Frontal cortex (tissue), 4 donors: ENCODE data around the gene HIRA. TPM values are rescaled to one million over a fixed set of nuclear protein-coding genes. Genes with fewer than 3 reads are reported as not detected.

Source experiments
- DNase-seq, 2 donors: peaks; one replicate each; pipeline ENCODE4 v3.0.0; 2012; ENCODE audit warnings: low spot score in 2 of 2
- FAIRE-seq: peaks from 2 replicates; lab custom pipeline; 2012; peaks lifted over from hg19 to GRCh38; lab: Jason Lieb, UNC
- small RNA-seq: library from RNA; depleted of rRNA; stranded (forward); fragments of <200 nt; gene quantifications from one replicate; pipeline ENCODE3, GENCODE V24; 2014
- total RNA-seq: library from RNA; depleted of rRNA; stranded (reverse); fragments of >200 nt; gene quantifications from one replicate; pipeline ENCODE4 v1.2.3, GENCODE V29; 2014
- donor health status: control.
- donor health status: control.
- donor health status: control.

HIRA gene
- total RNA-seq, 1 donor from 2014 or later, result 21.6 TPM

DNA sequence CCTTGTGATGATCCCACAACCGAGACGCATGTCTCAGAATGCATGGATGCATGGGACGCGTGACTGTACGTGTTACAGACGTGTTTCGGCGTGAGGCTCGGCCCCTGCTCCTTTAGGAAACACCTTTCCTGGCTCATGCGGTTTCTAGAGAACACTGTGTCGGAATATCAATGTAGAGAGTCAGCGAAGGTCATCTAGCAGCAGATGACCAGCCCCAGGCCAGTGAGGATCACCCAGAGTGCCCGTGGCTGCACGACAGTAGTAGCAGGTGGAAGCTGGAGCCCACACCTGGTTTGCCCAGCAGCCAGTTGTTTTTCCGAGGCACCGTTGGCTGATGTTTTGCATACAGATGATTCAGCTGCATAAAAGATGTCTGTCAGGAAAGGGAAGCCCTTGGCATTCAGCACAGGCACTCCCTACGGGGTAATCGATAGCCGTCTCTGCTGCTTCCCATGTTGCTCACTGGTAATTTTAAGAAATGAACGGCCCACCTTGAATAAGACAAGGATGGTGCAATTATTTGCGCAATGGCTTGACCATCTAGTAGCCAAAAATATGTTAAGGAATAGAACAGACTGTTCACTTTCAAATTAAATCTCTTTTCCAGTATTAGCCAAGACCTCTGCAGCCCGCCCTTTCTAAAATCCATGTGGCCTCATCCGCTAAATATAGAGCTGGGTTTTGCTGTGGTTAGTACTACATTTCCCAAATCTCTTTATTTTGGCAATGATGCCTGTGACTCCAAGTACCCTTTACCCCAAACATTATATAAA, 138.9 kb downstream of the HIRA start:
- no peak for DNase-seq
- FAIRE-seq, result no peak

- FAIRE-seq (no peak), DNase-seq (peak; percentile 98)
Measured at GRCh38 chr22:19291580-19292457, 139.7 kb downstream of the HIRA start, which contains the start of gene CLTCL1. CLTCL1 (minus strand) TSS chr22:19291719; CDS start chr22:19291641, 78 bp downstream.

DNA sequence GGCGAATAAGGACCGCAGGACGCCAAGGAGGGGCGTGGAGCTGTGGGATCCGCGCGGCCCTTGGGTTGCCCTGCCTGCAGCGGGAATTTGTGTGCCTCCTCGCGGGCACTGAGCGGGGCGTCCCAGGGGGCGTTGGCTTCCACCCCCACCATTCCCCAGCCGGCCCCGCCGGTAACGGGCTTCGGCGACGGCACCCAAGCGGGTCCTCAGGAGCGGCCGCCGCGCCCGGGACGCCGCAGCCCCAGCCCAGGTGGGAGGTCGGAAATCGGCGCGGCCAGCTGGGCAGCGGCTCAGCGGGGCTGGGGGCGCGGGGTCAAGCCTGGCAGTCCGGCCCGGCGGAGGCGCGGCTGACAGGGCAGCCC, 140.3 kb downstream of the HIRA start:
- FAIRE-seq (no peak), DNase-seq (peak in 1 of 2 donors; percentile 33)

DNA sequence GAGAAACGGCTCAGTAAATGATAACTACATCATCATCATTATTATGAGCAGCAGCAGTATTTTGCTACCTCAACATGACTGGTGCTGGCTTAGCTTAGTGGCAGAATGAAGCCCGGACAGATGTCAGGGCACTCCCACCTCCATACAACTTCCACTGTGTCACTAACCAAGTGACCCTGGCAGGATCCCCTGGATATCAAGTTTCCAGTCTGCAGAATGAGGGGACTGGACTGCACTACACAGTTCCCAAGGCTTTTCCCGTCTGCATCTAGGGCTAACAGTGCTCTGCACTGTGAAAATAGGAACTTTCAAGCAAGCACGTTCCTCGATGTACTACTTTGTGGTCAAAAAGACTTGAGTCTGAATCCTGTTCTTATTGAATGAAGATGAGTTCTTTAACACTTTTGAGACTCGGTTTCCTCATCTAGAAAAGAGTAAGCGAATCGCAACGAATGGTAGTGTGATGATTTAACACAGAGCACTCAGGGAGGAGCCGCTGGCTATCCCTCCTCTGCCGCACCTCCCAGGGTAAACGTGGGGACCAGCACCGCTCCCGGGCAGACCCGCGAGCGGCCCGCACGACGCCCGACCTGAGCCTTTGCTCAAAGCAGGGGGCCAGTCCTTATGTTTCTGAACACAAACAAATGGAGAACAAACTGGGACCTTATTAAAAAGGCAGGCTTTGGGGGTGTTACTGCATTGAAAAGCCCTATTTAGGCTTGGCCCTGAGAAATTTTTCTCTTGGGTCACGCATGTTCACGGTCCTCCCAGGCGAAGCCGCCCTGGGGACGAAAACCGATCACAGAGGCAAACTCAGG, 140.9 kb downstream of the HIRA start:
- FAIRE-seq, result no peak
- DNase-seq, result no peak

DNA sequence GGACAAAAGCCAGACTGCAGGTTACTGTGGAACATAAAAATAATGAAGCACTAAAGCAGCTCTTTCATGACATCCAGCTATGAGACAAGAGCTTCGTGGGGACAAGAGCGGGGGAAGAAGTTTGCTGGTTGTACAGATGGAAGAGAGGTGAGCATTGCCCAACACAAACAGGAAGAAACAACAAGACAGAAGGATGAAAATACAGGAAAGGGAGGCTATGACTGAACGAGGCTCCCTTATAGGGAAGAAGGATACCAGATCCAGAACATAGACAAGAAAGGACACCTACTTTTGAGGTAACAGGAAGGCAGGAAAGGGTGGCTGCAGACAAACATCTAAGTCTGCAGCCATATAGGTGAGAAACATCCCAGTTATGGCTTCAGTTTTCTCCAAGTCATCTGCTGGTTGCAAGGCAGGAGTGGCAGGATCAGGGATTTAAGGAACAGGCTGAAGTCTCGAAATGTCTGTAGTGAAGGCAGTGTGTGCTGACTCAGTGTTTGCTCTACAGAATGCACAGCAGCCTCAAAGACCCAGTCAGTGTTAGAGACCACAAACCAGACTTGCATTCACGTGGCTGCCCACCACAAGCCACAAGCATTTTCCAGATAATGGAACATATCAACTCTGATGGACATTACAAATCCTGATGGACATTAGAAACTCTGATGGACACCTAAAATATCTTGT, 141.9 kb downstream of the HIRA start:
- DNase-seq, result no peak
- no peak for FAIRE-seq

GRCh38 chr22:19287889-19288288, 143.6 kb downstream of the HIRA start:
- DNase-seq (no peak), FAIRE-seq (no peak)

- DNase-seq (no peak), FAIRE-seq (no peak)
Measured at GRCh38 chr22:19287076-19287707, 144.3 kb downstream of the HIRA start.

GRCh38 chr22:19285831-19286230, 145.7 kb downstream of the HIRA start:
- FAIRE-seq (no peak), DNase-seq (no peak)

Small RNA genes lying within 50 kb of the gene (small RNA-seq; reads per million reads assigned to genes)
- not detected for gene RN7SL168P

Other genes starting within 250 kb of the HIRA start
- 9.8 TPM for gene CLTCL1, start 140.0 kb downstream of the HIRA start, total RNA-seq
- gene MRPL40, start 812 bp upstream of the HIRA start, total RNA-seq, result 18.8 TPM
- 38.3 TPM for gene C22orf39, start 16.0 kb upstream of the HIRA start, total RNA-seq
- 32.2 TPM for gene UFD1, start 47.5 kb upstream of the HIRA start, total RNA-seq
- gene CDC45, start 48.2 kb upstream of the HIRA start, total RNA-seq, result 0.82 TPM
- 84.8 TPM for gene CLDN5, start 92.7 kb upstream of the HIRA start, total RNA-seq